ENCODE data around the gene NTM.
A peak's percentile ranks its signal among the peaks of the same experiment; 100 is the strongest.

Gene NTM

DNA sequence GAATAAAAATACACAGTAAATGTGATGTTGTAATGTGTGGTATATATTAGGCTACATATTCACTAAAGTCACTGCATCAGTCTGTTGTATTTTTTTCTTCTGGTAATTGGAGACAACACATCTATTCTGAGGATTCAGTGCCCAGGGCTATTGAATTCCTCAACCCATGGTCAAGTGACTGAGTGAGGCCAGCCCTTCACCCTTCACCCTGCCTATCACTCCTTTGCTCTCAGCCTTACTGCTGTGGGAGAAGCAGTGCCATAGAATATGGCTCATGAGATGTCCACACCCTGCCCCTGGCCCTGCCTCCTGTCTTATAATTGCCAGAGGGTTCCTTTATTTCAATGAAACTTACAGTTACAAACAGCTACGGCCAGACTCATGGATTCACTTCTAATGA lies 295.6 kb downstream of the NTM start:
- TF ChIP-seq, protein P1, sequence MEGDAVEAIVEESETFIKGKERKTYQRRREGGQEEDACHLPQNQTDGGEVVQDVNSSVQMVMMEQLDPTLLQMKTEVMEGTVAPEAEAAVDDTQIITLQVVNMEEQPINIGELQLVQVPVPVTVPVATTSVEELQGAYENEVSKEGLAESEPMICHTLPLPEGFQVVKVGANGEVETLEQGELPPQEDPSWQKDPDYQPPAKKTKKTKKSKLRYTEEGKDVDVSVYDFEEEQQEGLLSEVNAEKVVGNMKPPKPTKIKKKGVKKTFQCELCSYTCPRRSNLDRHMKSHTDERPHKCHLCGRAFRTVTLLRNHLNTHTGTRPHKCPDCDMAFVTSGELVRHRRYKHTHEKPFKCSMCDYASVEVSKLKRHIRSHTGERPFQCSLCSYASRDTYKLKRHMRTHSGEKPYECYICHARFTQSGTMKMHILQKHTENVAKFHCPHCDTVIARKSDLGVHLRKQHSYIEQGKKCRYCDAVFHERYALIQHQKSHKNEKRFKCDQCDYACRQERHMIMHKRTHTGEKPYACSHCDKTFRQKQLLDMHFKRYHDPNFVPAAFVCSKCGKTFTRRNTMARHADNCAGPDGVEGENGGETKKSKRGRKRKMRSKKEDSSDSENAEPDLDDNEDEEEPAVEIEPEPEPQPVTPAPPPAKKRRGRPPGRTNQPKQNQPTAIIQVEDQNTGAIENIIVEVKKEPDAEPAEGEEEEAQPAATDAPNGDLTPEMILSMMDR (IDR thresholded peaks at IDR 0.05; ENCODE audit: low read depth, low read length): no peak
- TF ChIP-seq EZH2phosphoT487 (IDR thresholded peaks at IDR 0.05; ENCODE audit: low read depth): no peak

DNA sequence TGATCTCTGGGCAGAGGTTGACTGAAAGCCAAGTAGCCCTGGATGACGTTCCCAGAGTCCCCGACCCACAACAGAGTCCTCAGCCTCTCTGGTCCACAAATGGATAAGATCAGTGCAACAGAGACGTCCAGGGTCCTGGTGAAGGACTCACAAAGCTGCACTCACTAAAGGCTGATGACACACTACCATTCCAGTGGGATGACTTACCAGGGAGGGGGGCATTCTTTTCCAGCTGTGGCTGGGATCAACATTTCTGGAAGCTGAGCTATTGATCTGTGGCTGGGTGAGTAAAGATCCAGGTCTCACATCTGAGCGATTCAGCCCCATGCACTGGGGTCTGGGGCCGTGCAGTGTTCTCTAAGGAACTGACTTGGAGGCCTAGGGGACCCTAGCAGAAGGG lies 296.2 kb downstream of the NTM start:
- Histone ChIP-seq H3K9me3 (ENCODE audit: insufficient read depth, low read length) (no peaks in the 10 kb centered on the region), H3K36me3 (replicated peaks; ENCODE audit: low read depth, low read length) (no peaks in the 10 kb centered on the region), H3K4me2 (ENCODE audit: low read length) (no peak overlapping the region), H2AFZ (ENCODE audit: low read depth, low read length) (no peak overlapping the region), H3K9ac (ENCODE audit: low read length) (no peak overlapping the region), H3K27me3 (ENCODE audit: low read depth, low read length) (peaks cover 91% of the 10 kb centered on the region), H4K20me1 (ENCODE audit: insufficient read depth, low read length) (peaks cover 35% of the 10 kb centered on the region), H3K27ac (ENCODE audit: low read length) (no peak overlapping the region), H3K79me2 (ENCODE audit: low read length) (no peaks in the 10 kb centered on the region), H3K4me3 (ENCODE audit: low read length) (no peak overlapping the region), H3K4me1 (ENCODE audit: low read length) (peaks cover 4% of the 10 kb centered on the region)
- TF ChIP-seq, protein P1 (IDR thresholded peaks at IDR 0.05; ENCODE audit: low read depth, low read length): no peak
- no peak for TF ChIP-seq EZH2phosphoT487 (IDR thresholded peaks at IDR 0.05; ENCODE audit: low read depth)

More for the DNA sequence above, 295.6 kb downstream of the NTM start:
- H3K9me3 ChIP-seq (ENCODE audit: insufficient read depth, low read length): no peaks in the 10 kb centered on the region
- H3K27me3 ChIP-seq (ENCODE audit: low read depth, low read length): peaks cover 91% of the 10 kb centered on the region
- no peaks in the 10 kb centered on the region for H3K79me2 ChIP-seq (ENCODE audit: low read length)
- H3K36me3 ChIP-seq (replicated peaks; ENCODE audit: low read depth, low read length): no peaks in the 10 kb centered on the region
- H3K27ac ChIP-seq (ENCODE audit: low read length): no peak overlapping the region
- no peak overlapping the region for H3K4me3 ChIP-seq (ENCODE audit: low read length)
- no peak overlapping the region for H3K9ac ChIP-seq (ENCODE audit: low read length)
- H4K20me1 ChIP-seq (ENCODE audit: insufficient read depth, low read length): peaks cover 34% of the 10 kb centered on the region
- H3K4me1 ChIP-seq (ENCODE audit: low read length): peaks cover 4% of the 10 kb centered on the region
- H2AFZ ChIP-seq (ENCODE audit: low read depth, low read length): no peak overlapping the region
- H3K4me2 ChIP-seq (ENCODE audit: low read length): no peak overlapping the region

DNA sequence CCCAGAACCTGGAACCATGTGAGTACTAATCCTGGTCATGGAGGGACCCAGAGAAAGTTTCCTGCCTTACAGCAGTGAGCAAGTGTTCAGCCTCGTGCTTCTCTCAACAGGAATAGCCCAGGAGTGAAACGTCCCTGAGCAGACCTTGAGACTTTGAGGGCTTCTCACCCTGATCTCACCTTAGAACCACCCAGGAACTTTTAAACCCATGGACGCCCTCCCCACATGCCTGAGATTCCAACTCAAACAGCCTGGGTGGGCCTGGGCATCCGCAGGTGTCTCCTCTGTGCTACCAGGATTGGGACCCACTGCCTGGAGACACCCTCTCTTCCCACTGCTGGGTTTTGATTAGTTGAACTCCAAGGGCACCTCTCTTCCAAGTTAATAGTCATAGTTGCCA lies 297.2 kb downstream of the NTM start:
- Histone ChIP-seq H3K9ac (ENCODE audit: low read length) (no peak overlapping the region), H3K4me2 (ENCODE audit: low read length) (no peak overlapping the region), H3K27ac (ENCODE audit: low read length) (no peak overlapping the region), H4K20me1 (ENCODE audit: insufficient read depth, low read length) (peaks cover 25% of the 10 kb centered on the region; the same call in 1 of the 2 replicates), H3K4me3 (ENCODE audit: low read length) (no peak overlapping the region), H3K36me3 (replicated peaks; ENCODE audit: low read depth, low read length) (no peaks in the 10 kb centered on the region), H2AFZ (ENCODE audit: low read depth, low read length) (no peak overlapping the region), H3K4me1 (ENCODE audit: low read length) (no peaks in the 10 kb centered on the region), H3K27me3 (ENCODE audit: low read depth, low read length) (peaks cover 82% of the 10 kb centered on the region), H3K9me3 (ENCODE audit: insufficient read depth, low read length) (no peaks in the 10 kb centered on the region), H3K79me2 (ENCODE audit: low read length) (no peaks in the 10 kb centered on the region)
- TF ChIP-seq EZH2phosphoT487 (IDR thresholded peaks at IDR 0.05; ENCODE audit: low read depth): no peak
- TF ChIP-seq, protein P1 (IDR thresholded peaks at IDR 0.05; ENCODE audit: low read depth, low read length): no peak

GRCh38 chr11:131668500-131669400 lies 298.3 kb downstream of the NTM start:
- Histone ChIP-seq H3K4me2 (ENCODE audit: low read length) (no peak overlapping the region), H3K79me2 (ENCODE audit: low read length) (no peaks in the 10 kb centered on the region), H2AFZ (ENCODE audit: low read depth, low read length) (no peak overlapping the region), H3K27me3 (ENCODE audit: low read depth, low read length) (peaks cover 72% of the 10 kb centered on the region), H3K4me1 (ENCODE audit: low read length) (no peaks in the 10 kb centered on the region), H4K20me1 (ENCODE audit: insufficient read depth, low read length) (peaks cover 23% of the 10 kb centered on the region; the same call in 1 of the 2 replicates), H3K36me3 (replicated peaks; ENCODE audit: low read depth, low read length) (no peaks in the 10 kb centered on the region), H3K9ac (ENCODE audit: low read length) (no peak overlapping the region), H3K9me3 (ENCODE audit: insufficient read depth, low read length) (no peaks in the 10 kb centered on the region), H3K27ac (ENCODE audit: low read length) (no peak overlapping the region), H3K4me3 (ENCODE audit: low read length) (no peak overlapping the region)
- TF ChIP-seq, protein P1 (IDR thresholded peaks at IDR 0.05; ENCODE audit: low read depth, low read length): peak; percentile 81
- TF ChIP-seq EZH2phosphoT487 (IDR thresholded peaks at IDR 0.05; ENCODE audit: low read depth): no peak

All from OCI-LY3 (cell line).